ENCODE results near the gene TM7SF3.

The TM7SF3 gene

GRCh38 chr12:26928661-26929060 lies 85.5 kb downstream of the TM7SF3 start:
- no peak for DNase-seq (ENCODE audit: low read depth in 2 of 2)
